Measurements from ENCODE around the gene GJD3.

GJD3 gene

DNA sequence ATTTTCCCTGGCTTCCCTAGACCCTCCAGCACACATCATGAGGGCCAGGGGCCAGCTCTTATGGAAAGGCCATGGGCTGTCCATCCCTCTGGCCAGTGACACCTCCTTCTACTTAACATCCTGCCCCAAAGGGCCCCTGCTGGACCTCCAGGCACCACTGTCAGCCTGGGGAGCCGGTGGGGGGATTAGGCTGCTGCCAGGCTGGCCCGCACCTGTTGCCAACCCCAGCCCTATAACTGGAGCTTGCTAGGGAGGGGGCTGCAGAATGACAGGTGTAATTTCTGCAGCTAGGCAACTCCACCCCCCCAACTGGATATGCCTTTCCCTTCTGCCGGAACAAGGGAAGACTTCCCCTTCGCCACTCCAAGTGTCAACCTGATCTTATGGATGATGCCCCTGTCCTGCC lies 43.0 kb downstream of the GJD3 start:
- no peak for DNase-seq

DNA sequence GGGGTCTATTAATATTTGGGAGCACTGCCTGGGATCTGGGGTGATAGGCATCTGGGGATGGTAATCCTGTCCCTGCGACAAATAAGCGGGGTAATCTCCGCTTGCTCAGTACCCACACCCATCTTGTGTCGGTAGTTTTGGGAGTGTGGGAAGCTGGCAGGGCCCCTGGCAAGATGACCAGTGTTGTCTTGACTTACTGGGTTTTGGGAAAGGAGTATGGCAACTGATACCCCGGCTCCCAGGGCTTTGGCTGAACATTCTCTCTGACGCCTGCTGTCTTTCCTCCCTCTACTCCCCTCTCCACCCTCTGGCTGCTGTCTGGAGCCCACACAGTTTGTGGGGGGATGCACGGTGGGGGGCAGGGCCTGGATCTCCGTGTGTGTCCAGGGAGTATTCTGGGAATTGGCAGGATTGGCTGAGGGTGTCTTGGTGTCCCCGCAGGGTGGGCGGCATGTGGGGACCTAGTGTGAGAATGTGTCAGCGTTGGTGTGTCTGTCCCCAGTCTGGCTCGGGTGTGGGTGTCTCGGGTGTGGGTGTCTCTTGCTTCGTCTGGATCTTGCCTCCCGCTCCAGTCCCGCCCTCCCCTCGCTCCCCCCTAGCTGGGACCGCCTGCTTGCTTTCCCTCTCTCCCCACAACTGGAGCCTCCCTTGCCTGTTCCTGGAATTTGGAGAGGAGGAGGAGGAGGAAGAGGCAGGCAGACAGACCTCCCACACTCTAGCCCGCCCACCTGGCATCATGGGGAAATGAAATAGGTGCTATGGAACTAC lies 43.6 kb downstream of the GJD3 start:
- no peak for DNase-seq

- peak; percentile 71 for DNase-seq
Observed at GRCh38 chr17:40319651-40320540, 44.6 kb downstream of the GJD3 start.

GRCh38 chr17:40318830-40319391 lies 45.6 kb downstream of the GJD3 start:
- no peak for DNase-seq

DNA sequence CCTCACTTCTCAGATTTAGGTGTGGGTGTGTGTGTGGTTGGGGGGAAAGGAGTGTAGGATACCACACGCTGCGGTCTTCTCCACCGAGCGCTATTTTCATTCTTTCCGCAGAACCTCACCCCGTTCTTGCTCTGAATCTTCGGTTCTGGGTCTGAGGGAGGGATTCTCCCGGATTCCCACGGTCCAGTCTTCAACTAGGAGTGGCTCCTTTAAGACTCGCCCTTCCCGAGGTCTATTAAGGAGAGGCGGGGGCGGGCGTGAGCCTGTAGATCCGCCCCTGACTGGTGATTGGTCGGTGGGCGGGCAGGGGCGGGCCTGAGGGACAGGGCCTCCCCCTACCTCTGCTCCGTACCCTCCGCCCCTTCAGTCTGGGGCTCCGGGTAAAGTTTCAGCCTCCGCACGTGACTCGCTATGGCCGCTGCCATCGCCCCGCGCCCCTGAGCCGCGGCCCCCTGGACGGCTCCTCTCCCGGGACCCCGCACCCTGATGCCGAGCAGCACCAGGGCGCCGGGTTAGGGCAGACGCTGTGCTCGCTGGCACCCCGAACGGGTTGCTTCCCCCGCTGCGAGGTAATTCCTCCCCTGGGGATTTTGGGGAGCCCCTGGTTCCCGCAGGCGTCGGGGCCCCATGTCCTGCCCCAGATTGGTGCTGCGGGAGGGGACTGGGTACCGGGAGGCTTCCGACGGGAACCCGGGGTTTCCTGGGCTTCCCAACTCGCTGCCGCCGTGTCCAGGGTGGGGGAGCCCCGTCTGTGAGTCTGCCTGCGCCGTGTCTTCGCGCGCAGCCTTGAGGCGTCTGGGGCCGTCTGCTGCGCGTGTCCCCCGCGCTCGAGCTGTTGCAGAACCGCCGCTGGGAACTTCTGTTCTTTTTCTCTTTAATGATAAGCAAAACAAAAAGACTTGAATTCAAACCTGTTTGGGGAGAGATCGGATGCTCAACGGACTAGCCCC lies 46.4 kb downstream of the GJD3 start:
- peak; percentile 92 for DNase-seq

- peak; percentile 54 for DNase-seq
Observed at GRCh38 chr17:40317345-40317873, 47.1 kb downstream of the GJD3 start.

DNA sequence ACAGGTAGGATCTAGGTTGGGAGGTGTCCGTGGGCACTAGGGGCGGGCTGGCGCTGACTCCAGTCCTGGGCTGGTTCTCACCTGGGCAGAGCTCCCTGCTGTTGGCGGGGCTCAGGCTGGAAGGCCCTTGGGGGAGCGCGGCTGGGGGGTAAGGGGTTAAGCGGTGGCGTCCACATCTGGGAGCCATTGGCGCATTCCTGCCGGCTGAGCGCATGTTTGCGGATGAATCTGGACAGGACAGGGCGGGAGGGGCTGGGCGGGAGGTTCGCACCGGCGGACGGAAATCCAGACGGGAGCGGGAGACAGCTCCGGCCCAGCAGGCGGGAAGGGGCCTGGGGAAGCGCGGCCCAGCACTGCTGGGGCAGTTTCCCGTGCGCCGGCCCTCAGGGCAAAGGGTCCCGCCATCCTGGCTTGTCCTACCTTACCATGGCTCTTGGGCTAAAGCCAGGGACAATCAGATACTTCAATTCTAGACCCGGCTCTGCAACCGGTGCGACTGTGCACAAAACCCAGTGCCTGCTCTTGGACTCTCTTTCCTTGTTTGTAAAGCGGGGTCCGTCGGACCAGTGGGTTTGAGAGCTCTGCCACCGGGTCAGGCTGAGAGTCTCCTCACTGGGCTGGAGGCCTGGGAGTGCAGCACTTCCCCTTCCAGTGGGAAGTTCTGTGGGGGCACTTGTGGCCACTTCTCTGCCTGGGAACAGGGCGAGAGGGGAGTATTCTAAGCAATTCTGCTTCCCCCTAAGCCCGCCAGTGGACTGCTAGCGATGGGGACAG lies 47.8 kb downstream of the GJD3 start:
- no peak for DNase-seq

GRCh38 chr17:40315678-40316570 lies 48.6 kb downstream of the GJD3 start:
- no peak for DNase-seq

- no peak for DNase-seq
Observed at GRCh38 chr17:40315206-40315605, 49.3 kb downstream of the GJD3 start.

GRCh38 chr17:40314584-40314956 lies 50.0 kb downstream of the GJD3 start:
- DNase-seq = peak; percentile 89

DNA sequence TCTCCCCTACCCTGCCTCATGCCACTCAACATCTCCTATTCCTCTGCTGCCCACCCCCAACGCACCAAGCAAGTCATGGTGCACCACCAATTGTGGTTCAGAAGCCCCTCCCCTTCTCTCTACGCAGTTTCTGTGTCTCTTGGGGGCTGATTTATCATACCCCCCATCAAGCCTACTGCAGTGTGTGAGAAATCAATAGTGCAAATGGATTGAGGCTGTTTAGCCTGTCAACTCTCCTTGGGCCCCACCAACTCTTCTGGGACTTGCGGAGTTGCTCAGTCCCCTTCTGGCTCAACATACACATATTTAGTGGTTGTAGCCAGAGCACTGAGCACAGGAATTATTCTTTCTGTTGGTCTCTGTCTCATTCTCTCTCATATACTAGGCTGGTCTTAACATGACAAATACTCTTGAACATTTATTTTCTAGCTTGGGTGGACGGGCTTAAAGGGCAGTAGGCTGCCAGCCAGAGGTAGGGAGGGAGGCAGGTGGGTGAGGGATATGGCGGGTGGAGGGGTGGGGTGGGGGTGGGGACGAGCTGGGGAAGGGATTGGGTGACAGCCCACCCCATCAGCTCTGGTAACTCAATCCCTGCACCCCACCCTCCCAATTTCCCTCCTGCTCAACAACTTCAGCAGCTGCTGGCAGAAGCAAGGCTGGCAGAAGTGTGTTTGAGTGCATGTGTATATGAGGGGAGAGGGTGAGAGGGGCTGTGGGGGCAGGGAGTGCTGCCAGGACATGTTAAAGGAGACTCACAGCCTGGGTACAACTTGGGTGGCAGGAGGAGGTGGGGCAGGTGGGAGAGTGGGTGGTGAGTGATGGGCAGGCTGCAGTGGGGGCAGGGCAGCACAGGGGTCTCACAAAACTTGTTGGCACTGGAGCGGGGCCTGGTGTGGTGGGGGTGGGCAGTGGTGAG lies 50.6 kb downstream of the GJD3 start:
- no peak for DNase-seq

Measured in stimulated activated CD4-positive, alpha-beta T cell treated with anti-CD3 and anti-CD28 coated beads, Interleukin-4, amount 100 ng/mL, for 24 hours (primary cell).